Activated CD4-positive, alpha-beta T cell treated with anti-CD3 and anti-CD28 coated beads, Interleukin-10, Interleukin-2, amounts not matched to agents 100 ng/mL and 50 ng/mL, durations not matched to agents 16 hours and 8 hours (primary cell): Measurements from ENCODE around the gene TCEA2.
"Not testable (repeated sequence)": the region's sequence is repeated elsewhere in the genome, so short reads cannot be mapped to it uniquely, and the experiment has no call there.

Experiments
- DNase-seq: peaks from one replicate; pipeline ENCODE4 v3.0.0-alpha.2; 2020

Gene TCEA2

DNA sequence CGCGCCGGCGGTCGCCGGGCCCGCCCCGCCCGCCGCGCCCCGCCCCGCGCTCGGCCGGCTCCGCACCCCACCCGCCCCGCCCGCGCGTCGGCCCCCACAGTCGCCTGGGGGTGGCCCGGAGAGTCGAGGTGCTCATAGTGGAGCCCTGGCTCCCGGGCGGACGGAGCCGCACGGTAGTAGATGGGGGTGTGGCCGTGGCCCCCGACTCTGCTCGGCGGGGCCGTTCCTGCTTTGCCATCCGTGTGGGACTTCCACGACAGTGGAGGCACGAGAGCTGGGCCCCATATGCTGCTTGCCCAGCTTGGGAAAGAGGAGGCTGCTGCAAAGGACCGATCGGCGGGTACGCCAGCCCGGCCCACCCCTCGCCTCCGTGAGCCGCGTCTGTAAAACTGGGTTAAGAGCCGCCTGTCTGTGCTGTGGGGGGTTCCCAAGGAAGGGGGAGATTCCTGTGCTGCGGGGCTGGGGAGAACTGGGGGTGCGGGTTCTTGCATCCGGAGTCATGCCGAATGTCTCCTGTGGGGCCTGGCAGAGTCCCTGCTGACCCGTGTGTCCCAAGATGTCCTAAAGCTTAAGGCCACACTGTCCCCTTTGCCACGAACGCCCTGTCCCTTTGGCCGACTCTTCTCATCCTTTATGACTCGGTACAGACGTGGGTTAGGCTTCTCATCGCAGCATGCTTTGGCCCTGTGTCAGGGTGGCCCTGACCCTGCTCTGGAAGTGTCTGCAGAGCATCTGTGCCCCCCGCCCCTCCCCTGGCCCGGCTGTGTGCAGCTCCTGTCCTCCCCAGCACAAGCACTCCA, 17.2 kb downstream of the TCEA2 start, which contains the start of gene OPRL1:
OPRL1 (plus strand) TSS at position 70 of the 800 bp plus-strand sequence. CDS start 12,639 bp downstream, outside the sequence.
- no peak for DNase-seq

GRCh38 chr20:64080813-64081623, 18.0 kb downstream of the TCEA2 start:
- DNase-seq = no peak

DNA sequence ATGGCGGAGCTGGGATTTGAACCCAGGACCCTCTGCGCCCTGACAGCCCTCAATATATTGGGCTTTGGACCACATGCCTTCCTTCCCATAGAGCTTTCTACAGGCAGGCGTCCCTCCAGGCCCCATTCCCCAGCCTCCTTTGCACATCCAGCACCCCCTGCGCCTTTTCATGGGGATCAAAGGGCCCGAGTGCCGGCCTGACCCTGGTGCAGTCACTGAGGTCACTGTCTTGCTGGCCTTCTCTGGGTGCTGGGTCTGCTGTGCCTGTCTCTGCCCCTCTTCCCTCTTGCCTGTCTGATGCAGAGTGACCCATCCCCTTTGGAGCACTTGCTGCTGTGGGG, 18.6 kb downstream of the TCEA2 start:
- DNase-seq = no peak

GRCh38 chr20:64082126-64082731, 19.2 kb downstream of the TCEA2 start:
- no peak for DNase-seq

- no peak for DNase-seq
Observed at GRCh38 chr20:64082820-64083377, 19.9 kb downstream of the TCEA2 start.

DNA sequence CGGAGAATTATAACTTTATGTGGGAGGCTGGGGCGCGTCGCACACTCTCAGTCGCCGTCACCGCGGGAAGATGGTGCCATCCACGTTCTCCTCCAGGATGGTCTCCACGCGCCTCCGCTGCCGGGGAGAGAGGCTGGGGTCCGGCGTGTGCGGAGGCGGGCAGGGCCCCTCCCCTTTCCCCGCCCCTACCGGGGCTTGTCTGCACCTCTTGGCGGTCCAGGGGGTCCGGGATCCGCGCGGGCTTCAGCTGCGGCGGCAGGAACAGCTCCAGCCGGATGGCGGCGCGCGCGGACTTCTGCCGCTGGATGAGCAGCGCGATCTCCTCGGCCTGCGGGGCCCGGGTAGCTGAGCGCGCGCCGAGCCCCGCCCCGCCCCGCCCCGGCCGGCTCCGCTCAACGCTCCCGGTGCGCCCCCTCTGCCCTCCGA, 20.4 kb downstream of the TCEA2 start:
- DNase-seq = peak; percentile 80

- no peak for DNase-seq
Observed at GRCh38 chr20:64083804-64084684, 21.0 kb downstream of the TCEA2 start, which contains the start of gene LKAAEAR1. Gene LKAAEAR1, minus strand, starts transcription at chr20:64084398. Its CDS starts 179 bp downstream, at chr20:64084219.

GRCh38 chr20:64084685-64085152, 21.7 kb downstream of the TCEA2 start:
- DNase-seq = no peak

GRCh38 chr20:64086801-64087200, 23.8 kb downstream of the TCEA2 start:
- no peak for DNase-seq

GRCh38 chr20:64087226-64087825, 24.3 kb downstream of the TCEA2 start:
- not testable (repeated sequence) for DNase-seq

- DNase-seq = not testable (repeated sequence)
Observed at GRCh38 chr20:64088586-64088985, 25.6 kb downstream of the TCEA2 start.

GRCh38 chr20:64090165-64090564, 27.2 kb downstream of the TCEA2 start:
- no peak for DNase-seq

- no peak for DNase-seq
Observed at GRCh38 chr20:64091340-64091739, 28.3 kb downstream of the TCEA2 start.

- no peak for DNase-seq
Observed at GRCh38 chr20:64091770-64092169, 28.8 kb downstream of the TCEA2 start.

DNA sequence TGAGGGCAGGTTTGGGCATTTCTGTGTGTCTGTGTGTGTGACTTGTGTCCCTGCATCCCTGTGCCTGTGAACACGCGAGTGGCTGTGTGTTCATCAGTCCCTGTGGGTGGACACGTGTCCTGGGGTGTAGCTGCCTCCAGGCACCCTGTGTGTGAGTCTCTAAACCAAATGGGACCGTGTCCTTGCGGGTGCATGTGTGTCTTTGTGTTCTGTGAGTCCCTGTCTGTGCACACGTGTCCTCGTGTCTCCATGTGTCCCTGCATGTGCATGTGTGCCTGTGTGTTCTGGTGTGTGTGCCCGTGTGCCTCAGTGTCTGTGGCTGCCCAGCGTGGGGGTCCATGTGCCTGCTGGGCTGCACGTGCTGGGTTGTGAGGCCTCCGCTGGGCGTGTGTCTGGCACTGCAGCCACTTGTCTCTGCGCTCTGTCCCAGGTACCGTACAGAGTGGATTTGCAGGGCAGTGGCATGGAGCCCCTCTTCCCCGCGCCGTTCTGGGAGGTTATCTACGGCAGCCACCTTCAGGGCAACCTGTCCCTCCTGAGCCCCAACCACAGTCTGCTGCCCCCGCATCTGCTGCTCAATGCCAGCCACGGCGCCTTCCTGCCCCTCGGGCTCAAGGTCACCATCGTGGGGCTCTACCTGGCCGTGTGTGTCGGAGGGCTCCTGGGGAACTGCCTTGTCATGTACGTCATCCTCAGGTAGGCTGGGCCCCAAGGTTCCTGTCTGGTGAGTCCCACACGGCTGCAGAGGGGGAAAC, 29.4 kb downstream of the TCEA2 start:
- no peak for DNase-seq

DNA sequence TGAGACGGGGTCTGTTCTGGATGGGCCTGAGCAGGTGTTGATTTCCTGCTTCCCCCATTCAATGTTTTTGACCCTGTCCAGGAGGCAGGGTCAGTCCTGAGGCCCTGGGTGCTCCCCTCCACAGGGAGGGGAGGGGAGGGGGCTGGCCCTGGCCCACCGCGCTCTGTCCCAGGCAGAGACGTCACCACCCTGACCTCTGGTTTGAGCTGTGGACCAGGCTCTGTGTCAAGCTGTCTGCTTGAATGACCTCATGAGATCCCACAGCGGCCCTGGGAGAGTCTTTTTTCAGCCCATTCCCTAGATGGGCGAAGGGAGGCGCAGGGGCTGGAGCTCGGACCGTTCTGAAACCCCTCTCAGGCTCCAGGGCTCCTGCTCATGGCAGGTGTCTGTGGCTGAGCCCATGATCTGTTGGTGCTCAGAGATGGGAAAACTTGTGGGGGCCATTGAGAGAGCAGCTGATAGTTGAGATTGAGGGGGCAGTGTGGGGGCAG, 30.1 kb downstream of the TCEA2 start:
- no peak for DNase-seq

GRCh38 chr20:64095455-64095854, 32.5 kb downstream of the TCEA2 start:
- no peak for DNase-seq

- no peak for DNase-seq
Observed at GRCh38 chr20:64095927-64096326, 32.9 kb downstream of the TCEA2 start.

GRCh38 chr20:64096535-64096934, 33.5 kb downstream of the TCEA2 start:
- DNase-seq = no peak

- DNase-seq = no peak
Observed at GRCh38 chr20:64098471-64099013, 35.5 kb downstream of the TCEA2 start.
